Left ventricle myocardium superior (tissue), 1 donor: Measurements from ENCODE around the gene GCSAM. TPM values are rescaled to one million over a fixed set of nuclear protein-coding genes. Genes with fewer than 3 reads are reported as not detected.

ENCODE experiments used
- ATAC-seq: fragments of 200-7000 bp; cut with Tn5 transposase; one replicate; pipeline ENCODE4 v1.9.1; 2020; ENCODE audit warnings: mild to moderate bottlenecking, moderate library complexity
- DNase-seq: peaks from one replicate; pipeline ENCODE4 v3.0.0-alpha.2; 2020
- intact Hi-C: fragments of 100-400 bp; cut with micrococcal nuclease; formaldehyde crosslinking; loops from one replicate; pipeline ENCODE4 v1.11.0; 2022
- long read RNA-seq: library from polyadenylated mRNA; unstranded; transcript quantifications from one replicate; pipeline ENCODE4 v2.0.0, GENCODE V29; 2021
- total RNA-seq: library from RNA; stranded (reverse); fragmentation: NEBNext Ultra II Directional; extraction: Animal tissue kit (Norgen Biotek cat#: 25700); gene quantifications from one replicate; pipeline ENCODE4 v1.2.1, GENCODE V29; 2021
- donor health status: DM: no; HTN: yes; CAD: no; lungs with severe emphysema.

The GCSAM gene
- not detected for total RNA-seq
- long read RNA-seq = 0 reads

GRCh38 chr3:112132975-112133448 lies at the start of gene GCSAM:
GCSAM (minus strand) TSS chr3:112133248; CDS start chr3:112133120, 128 bp downstream.
- ATAC-seq = peak; percentile 81
- intact Hi-C loops = no loop called here
- peak; percentile 47 for DNase-seq

DNA sequence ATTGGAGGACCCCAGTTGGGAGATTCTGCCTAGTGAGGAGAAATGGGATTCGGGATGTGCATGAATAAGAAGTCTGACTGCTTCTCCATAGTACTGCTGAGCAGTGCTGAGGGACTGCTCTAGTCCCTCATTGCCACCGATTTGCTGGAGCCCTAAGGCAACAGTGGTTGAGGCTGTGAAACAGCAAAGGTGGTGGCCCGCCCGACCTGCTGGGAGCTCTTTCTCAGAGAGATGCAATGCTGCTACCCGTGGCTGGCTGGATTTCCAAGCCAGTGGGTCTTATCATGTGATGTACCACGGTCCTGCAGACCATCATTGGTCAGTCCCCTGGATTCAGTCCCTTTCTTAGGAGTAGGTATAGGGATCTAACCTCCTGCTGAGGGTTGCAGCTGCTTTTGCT lies 42.6 kb upstream of the GCSAM start:
- ATAC-seq (no peak), DNase-seq (no peak)
- intact Hi-C loops = no loop called here

GRCh38 chr3:112175037-112175436 lies 42.0 kb upstream of the GCSAM start:
- DNase-seq = no peak
- intact Hi-C loops = no loop called here
- no peak for ATAC-seq

- intact Hi-C loops = no loop called here
- ATAC-seq (no peak), DNase-seq (no peak)
Observed at GRCh38 chr3:112171144-112171543, 38.1 kb upstream of the GCSAM start.

- DNase-seq (no peak), ATAC-seq (no peak)
- intact Hi-C loops = no loop called here
Observed at GRCh38 chr3:112170046-112170445, 37.0 kb upstream of the GCSAM start.

- ATAC-seq (no peak), DNase-seq (no peak)
- intact Hi-C loops = no loop called here
Observed at GRCh38 chr3:112167758-112168157, 34.7 kb upstream of the GCSAM start.

GRCh38 chr3:112149136-112149535 lies 16.1 kb upstream of the GCSAM start:
- DNase-seq (no peak), ATAC-seq (no peak)
- intact Hi-C loops = no loop called here

DNA sequence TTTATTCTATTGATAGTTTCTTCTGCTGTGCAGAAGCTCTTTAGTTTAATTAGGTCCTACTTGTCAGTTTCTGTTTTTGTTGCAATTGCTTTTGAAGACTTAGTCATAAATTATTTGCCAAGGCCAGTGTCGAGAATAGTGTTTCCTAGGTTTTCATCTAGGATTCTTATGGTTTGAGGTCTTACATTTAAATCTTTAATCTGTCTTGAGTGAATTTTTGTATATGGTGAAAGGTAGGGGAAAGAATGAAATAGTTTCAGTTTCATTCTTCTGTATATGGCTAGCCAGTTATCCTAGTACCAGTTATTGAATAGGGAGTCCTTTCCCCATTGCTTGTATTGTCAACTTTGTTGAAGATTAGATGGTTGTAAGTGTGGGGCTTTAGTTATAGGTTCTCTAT lies 10.6 kb upstream of the GCSAM start:
- DNase-seq (no peak), ATAC-seq (no peak)
- intact Hi-C loops = no loop called here

DNA sequence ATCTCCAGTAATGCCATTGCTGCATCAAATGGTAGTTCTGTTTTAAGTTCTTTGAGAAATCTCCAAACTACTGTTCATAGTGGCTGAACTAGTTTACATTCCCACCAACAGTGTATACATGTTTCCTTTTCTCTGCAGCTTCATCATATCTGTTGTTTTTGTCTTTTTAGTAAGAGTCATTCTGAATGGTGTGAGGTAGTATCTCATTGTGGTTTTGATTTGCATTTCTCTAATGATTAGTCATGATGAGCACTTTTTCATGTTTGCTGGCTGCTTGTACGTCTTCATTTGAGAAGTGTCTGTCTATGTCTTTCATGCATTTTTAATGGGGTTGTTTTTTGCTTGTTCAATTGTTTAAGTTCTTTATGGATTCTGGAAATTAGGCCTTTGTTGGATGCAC lies 10.2 kb upstream of the GCSAM start:
- ATAC-seq = no peak
- intact Hi-C loops = no loop called here
- no peak for DNase-seq

GRCh38 chr3:112141293-112141692 lies 8.2 kb upstream of the GCSAM start:
- DNase-seq (no peak), ATAC-seq (no peak)
- intact Hi-C loops = no loop called here

DNA sequence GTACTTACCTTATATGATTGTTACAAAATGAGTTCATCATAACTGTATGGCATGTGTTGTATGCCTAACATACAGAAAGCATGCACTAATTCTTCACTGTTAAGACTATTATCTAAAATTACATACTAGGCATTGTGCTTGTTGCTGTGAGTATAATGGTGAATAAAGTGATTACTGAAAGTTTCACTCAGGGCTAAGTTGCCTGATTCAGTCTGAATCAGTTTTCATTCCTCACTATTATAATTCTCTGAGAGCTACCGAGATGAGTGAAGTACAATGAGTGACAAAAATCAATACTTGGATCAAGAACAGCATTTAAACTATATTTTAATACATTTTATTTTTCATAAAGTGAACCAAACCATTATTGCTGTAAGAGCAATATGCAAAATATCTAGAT lies 7.5 kb upstream of the GCSAM start:
- DNase-seq (no peak), ATAC-seq (no peak)
- intact Hi-C loops = no loop called here

GRCh38 chr3:112138219-112138969 lies 5.3 kb upstream of the GCSAM start:
- no peak for ATAC-seq
- intact Hi-C loops = no loop called here
- DNase-seq = no peak

DNA sequence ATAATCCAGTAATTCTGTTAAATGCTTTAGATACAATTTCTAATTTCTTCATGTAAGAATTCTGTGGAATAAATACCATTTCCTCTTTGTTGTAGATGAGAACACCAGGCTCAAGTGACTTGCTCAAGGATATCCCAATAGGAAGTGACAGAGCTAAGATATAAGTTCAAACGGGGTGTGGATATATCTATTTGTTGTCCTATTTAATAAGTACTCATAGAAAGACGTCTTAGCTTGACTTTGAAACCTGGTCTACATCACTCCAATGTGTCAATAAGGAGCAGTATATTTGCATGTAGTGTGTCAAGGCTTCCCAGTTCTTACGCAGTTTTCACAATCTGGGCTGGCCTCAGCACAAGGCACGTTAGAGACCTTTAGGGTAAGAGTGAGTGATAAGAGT lies 4.7 kb upstream of the GCSAM start:
- intact Hi-C loops = no loop called here
- ATAC-seq (no peak), DNase-seq (no peak)

DNA sequence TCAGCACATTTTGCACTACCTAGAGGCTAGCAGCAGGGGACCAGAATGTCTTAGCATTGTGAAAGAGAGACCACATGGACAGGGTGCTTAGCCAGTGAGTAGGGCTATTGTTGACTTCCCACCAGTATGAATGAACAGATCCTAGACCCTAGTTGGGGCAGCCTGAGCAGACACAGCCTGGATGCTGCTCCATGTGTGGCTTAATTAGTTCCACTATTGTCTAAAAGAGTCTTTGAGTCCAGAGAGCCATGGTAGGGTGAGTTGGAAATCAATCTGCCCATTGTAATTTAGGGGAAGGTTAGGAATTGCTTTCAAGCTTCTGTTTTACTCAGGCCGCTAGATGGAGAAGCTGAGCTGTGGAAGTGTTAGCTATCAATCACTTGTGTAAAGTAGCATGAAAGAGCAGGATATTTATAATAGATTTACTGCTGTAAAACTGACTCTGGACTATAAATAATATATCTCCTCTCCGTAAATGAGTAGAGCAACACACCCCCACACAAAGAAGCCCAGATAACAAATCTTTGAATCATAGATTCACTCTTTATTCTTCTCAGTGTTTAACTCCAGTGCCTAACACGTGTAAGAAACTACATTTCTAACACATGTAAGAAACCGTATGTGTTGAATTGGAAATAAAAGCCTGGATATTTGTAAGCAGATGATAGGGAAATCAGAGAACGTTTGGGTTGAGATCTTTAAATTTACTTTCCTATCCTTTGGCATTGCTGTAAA lies 4.1 kb upstream of the GCSAM start:
- ATAC-seq = peak; percentile 53
- DNase-seq = no peak
- intact Hi-C loops = no loop called here

DNA sequence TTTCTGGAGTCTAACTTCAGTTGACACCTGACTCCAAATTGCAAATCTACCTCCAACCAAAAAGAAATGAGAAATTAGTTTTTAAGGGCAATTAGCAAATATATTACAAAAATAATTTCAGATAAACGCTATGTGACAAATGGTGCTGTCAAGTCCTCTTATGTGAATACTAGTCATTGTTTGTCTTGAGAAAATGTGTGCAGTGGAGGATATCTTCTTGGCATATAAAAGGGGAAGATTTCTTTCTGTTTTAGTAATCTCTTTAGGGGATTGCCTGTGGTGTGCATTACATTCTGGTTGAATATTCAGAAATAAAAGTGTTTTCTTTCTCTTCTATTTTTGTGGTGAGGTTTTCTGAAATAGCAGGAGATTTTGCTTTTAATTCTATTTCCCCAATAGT lies 3.0 kb upstream of the GCSAM start:
- ATAC-seq (no peak), DNase-seq (no peak)
- intact Hi-C loops = no loop called here

DNA sequence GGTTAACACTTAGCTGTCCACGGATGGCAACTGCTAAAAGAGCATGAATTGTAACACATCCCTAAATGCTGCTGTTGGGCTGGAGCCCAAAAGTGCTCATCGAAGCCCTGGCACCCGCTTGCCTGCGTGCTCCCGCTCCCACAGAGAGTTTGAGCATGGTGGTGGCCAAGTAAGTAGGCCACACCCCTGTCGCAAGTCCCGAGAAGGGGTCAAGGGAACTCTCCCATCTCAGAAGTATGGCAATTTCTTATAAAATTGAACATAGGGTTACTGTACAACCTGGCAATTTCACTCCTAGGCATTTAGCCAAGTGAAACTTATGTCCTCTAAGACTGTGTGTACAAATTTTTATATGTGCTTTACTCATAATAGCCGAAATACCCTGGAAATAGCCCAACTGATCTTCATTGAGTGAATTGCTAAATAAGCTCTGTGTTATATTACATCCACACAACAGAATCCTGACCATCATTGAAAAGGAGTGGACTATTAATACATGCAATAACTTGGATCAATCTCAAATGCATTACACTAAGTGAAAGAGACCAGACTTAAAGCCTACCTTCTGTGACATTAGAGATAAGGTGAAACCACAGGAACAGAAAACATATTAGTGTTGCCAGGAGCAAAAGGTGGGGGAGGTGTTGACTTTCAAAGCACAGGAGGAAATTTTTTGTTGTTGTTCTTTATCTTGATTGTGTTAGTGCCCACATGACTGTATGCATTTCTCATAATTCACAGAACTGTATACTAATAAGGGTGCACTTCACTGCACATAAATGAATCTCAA lies 1.5 kb upstream of the GCSAM start:
- ATAC-seq (no peak), DNase-seq (no peak)
- intact Hi-C loops = no loop called here

GRCh38 chr3:112133626-112134334 lies 732 bp upstream of the GCSAM start:
- ATAC-seq = no peak
- intact Hi-C loops = no loop called here
- no peak for DNase-seq

GRCh38 chr3:112132554-112132953 lies 494 bp downstream of the GCSAM start:
- ATAC-seq = no peak
- intact Hi-C loops = no loop called here
- no peak for DNase-seq

DNA sequence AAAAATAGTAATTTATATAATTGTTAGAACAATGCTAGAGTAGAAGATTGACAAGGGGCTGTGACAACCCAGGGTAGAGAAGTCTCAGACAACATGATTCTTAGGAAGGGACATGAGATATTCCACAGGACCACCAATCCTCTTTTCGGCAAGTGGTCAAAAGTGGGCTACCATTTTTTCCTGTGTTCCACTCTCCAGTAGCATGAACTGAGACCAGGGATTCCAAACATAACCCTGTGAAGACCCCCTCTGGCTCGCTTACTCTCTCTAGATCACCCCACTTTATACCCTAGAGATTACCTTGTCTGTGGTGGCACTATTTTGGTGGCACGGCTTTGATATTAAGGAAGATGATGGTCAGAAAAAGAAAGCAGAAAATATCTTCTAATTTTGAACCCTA lies 960 bp downstream of the GCSAM start:
- intact Hi-C loops = no loop called here
- no peak for DNase-seq
- no peak for ATAC-seq
